Body of pancreas (tissue), 4 donors: ENCODE results near the gene COL26A1.
"Not testable (repeated sequence)": the region's sequence is repeated elsewhere in the genome, so short reads cannot be mapped to it uniquely, and the experiment has no call there.

Experiments used
- POLR2A ChIP-seq, 3 donors: fragments of 450-650 bp; IDR thresholded peaks; one replicate each; pipeline ENCODE4 v1.6.1; 2016; ENCODE audit warnings: antibody characterized with exemption in 3 of 3, mild to moderate bottlenecking in 2 of 3
- TF ChIP-seq, protein P1 (sequence below), 7 experiments: fragments of 450-650 bp in 4 of 7; fragments of 200-600 bp in 3 of 7; sonication (generic) in 3 of 7; IDR thresholded peaks; one replicate each; pipeline ENCODE4 v1.5.1; 2016 to 2019; ENCODE audit warnings: antibody characterized with exemption in 7 of 7

DNA sequence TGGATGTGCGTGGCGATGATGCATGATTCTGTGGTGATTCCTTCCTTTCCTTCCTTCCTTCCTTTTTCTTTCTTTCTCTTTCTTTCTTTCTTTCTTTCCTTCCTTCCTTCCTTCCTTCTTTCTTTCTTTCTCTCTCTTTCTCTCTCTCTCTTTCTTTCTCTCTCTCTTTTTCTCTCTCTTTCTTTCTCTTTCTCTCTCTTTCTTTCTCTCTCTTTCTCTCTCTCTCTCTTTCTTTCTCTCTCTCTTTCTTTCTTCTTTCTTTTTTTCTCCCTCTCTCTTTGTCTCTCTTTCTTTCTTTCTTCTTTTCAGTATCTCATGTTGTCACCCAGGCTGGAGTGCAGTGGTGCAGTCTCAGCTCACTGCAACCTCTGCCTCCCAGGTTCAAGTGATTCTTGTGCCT is 113.0 kb downstream of the COL26A1 start:
- TF ChIP-seq, protein P1, sequence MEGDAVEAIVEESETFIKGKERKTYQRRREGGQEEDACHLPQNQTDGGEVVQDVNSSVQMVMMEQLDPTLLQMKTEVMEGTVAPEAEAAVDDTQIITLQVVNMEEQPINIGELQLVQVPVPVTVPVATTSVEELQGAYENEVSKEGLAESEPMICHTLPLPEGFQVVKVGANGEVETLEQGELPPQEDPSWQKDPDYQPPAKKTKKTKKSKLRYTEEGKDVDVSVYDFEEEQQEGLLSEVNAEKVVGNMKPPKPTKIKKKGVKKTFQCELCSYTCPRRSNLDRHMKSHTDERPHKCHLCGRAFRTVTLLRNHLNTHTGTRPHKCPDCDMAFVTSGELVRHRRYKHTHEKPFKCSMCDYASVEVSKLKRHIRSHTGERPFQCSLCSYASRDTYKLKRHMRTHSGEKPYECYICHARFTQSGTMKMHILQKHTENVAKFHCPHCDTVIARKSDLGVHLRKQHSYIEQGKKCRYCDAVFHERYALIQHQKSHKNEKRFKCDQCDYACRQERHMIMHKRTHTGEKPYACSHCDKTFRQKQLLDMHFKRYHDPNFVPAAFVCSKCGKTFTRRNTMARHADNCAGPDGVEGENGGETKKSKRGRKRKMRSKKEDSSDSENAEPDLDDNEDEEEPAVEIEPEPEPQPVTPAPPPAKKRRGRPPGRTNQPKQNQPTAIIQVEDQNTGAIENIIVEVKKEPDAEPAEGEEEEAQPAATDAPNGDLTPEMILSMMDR (IDR thresholded peaks at IDR 0.05) = not testable (repeated sequence)
- TF ChIP-seq POLR2A (IDR thresholded peaks at IDR 0.05) = not testable (repeated sequence)
